NCI-H187 treated with DMSO at 0.1 percent for 48 hours (cell line): ENCODE results near the gene GARNL3.

Experiments
- DNase-seq: peaks from one replicate; lab custom pipeline; 2025; lab: John Stamatoyannopoulos, UW

GARNL3 gene

DNA sequence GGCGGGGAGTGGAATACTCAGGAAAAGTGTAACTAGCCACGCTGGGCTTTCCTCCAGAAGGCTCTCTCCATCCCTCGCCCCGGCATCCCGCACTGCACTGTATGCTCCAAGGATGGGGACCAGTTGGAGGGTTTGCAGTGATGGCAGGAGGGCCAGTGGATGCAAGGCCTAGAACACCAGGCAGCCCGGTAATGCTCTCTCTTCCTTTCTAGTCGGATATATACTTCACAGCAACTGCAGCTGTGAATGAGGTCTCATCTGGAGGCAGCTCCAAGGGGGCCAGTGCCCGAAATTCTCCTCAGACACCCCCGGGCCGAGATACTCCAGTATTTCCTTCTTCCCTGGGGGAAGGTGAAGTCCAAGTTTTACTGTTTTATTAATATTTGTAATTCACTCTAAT is 122.4 kb downstream of the GARNL3 start:
- DNase-seq, result no peak

DNA sequence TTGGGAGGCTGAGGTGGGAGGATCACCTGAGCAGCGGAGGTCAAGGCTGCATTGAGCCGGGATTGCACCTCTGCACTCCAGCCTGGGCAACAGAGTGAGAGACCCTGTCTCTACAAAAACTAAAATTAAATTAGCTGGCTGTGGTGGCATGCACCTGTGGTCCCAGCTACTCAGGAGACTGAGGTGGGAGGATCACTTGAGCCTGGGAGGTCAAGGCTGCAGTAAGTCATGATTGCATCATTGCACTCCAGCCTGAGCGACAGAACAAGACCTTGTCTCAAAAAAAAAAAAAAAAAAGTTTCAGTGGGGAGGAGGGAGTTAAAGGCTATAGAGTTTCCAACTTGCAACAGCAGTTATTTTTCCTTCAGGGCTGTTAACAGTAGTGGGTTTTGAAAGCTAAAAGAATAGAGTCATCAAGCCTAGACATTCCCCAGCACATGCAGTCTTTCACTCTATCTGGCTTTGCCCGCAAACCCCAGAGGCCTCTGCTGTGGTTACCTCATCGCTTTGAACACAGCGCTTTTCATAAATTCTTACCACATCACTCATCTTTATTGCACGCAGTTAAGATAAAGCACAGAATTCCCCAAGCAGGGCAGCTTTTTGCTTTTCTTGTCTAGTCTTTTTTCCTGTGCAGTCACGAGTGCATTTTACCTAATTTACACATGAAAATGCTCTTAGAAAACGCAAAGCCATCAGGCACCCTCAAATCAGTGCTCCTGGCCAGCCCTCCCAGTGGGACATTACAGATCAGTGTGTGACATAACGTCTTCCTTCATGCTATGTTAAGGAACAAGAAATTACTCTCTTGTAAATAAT is 123.7 kb downstream of the GARNL3 start:
- no peak for DNase-seq

DNA sequence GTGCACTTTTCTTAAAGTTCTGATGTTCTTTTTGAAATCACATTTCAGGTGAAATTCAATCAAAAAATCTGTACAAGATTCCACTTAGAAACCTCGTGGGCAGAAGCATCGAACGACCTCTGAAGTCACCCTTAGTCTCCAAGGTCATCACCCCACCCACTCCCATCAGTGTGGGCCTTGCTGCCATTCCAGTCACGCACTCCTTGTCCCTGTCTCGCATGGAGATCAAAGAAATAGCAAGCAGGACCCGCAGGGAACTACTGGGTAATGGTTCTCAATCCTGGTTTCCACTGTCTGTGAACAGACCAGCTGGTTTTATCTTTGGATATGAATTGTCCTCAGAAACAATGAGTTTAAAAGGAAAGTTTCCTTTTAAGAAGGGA is 124.3 kb downstream of the GARNL3 start:
- no peak for DNase-seq

DNA sequence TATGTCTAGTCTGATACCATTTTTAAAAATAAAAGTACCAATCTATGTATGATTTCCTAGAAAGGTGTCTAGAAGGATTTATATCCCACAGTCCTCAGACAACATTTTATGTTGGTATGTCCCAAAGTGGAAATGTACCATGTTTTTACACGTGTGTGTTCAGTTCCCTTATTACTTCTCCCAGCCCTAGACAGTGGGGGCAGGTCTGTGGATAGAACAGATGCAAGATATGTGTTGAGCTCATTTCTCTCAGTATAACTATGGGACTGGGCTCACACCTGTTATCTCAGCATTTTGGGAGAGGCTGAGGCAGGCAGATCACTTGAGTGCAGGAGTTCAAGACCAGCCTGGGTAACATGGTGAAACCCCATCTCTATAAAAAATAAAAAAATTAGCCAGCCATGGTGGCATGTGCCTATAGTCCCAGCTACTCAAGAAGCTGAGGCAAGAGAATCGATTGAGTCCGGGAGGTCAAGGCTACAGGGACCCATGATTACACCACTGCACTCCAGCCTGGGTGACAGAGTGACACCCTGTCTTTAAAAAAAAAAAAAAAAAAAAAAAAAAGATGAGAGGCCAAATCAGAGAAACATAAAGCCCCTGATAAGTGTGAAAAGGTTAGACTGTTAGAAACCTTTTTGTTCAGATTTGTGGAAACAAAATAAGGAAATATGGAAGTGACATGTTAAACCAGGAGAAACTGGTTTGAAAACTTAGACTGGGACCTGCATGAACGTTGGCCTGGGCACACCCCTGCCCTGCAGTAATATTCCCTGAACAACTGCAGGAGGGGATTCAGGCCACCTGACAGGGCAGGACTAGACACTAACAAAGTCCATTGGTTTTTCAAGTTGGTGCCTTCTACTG is 125.0 kb downstream of the GARNL3 start:
- DNase-seq, result no peak

DNA sequence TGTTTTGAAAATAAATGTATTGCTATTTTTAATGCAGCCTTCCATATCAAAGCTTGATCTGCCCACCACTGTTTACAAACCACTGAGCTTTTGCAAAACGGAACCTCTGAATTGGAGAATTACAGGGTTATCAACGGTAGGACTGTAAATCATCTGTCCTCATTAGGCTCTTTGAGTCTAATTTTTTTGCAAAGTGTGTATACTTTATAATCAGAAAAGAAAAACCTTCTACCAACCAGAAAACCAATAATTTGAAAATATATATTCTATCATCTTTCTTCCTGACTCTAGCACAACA is 125.6 kb downstream of the GARNL3 start:
- no peak for DNase-seq

DNA sequence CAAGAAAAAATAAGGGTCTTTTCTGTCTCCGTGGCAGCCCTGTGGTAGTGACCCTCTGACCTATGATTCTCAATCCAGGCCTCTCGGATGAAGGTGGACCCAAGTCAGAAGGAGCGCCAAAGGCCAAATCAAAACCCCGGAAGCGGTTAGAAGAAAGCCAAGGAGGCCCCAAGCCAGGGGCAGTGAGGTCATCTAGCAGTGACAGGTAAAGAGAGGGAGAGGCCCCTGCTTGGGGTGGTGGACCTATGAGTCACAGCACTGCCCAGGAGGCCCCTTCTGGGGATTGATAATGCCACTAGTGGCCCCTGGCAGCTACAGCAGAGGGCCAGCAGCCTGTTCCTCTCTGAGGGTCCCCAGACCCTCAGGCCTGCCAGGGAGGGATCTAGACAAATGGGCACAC is 126.0 kb downstream of the GARNL3 start:
- DNase-seq, result no peak

DNA sequence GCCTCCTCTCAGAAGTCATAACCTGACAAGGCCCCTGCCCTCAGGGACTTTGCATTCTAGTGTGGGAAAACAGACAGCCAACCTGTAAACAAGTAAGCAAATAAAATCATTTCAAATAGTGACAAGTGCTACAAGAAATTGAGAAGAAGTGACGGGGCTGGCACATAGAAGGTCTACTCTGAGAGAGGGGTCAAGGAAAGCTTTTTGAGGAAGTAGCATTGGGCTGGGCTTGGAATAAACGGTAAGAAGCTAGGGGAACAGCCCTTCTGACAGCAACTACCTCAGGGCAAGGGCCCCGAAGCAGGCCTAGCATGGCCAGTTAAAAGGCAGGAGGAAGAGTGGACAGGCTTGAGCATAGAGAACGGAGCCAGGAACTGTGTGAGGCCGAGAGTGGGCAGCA is 127.6 kb downstream of the GARNL3 start:
- DNase-seq, result no peak

DNA sequence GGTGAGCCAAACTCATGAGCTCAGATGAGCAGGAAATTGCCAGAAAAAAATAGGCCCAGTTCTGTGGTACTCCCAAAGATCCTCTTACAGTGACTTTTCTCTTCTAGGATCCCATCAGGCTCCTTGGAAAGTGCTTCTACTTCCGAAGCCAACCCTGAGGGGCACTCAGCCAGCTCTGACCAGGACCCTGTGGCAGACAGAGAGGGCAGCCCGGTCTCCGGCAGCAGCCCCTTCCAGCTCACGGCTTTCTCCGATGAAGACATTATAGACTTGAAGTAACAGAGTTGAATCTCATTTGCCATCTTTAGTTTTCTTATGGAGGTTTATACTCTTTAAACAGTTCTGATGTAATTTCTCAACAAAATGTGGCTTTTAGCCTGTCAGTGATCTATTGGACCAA is 128.4 kb downstream of the GARNL3 start:
- DNase-seq, result no peak

DNA sequence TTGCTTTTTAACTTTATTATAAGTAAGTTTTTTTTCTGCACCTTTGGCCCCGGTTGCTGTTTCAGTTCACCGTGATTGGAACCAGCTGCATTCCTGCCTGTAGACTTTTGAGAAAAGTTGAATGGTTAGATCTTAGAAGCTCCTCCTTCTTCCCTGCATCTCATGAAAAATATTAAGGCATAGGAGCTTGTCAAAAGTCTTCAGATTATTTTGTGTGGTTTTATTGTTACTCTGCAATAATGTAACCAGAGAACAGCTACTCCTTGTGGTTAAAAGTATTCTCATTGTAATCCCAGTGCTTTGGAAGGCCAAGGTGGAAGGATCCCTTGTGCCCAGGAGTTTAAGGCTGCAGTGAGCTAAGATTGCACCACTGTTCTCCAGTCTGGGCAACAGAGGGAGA is 129.1 kb downstream of the GARNL3 start:
- no peak for DNase-seq

DNA sequence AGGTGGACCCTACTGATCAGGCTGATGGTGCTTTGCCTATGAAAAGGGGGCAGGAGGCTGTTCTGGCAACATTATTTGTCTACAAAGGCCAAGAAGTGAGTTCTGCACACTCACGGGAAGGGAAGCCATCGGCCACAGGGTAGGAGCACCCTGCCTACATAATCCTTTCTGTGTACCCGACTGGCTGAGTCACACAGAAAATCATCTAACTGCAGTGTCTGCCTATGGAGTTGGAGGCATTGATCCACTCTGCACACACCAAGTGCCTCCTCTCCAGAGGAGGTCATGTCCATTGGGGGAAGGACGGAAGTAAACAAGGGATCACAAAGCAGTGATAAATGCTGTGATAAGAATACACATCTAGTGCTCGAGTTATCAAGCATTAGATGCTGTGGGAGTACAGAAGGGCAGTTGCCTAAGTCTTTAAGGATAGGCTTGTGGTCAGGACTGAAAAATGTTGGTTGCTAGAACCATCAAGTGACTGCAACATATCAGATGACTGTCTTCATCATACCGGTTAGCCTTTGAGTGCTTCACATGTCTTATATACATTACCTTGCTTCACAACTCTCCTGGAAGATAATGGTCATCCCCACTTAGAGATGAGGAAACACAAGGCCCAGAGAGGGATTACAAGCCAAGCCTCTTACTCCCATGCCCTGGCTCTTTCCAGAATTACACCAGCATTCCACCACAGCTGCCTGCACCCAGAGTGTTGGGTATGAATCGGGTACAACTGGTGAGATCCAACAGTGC is 131.1 kb downstream of the GARNL3 start:
- no peak for DNase-seq

DNA sequence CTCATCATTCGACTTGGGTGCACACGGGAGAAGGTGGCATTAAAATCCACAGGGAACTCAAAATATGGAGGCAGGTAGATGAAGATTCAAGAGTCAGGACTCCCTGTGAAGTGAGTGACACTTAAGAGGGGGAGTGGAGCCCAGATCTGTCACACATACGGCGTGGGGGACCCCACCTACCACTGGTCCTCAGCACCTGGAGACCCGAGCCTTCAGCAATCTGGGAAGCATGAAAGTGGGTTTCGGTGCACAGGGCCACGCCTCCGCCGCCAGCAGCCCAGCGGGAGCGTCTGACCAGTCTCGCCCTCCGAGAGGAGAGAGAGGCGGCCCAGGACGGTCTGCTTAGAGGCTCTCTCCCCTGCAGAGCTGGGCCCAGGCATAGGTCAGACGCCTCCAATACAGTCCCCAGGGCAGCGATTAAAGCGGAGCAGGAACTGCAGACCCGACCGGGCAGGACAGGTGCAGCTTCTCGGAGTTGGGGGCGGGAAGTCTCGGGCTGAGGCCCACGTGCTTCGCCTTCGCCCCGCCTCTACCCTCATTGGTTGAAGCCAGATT is 131.8 kb downstream of the GARNL3 start:
- DNase-seq, result no peak

DNA sequence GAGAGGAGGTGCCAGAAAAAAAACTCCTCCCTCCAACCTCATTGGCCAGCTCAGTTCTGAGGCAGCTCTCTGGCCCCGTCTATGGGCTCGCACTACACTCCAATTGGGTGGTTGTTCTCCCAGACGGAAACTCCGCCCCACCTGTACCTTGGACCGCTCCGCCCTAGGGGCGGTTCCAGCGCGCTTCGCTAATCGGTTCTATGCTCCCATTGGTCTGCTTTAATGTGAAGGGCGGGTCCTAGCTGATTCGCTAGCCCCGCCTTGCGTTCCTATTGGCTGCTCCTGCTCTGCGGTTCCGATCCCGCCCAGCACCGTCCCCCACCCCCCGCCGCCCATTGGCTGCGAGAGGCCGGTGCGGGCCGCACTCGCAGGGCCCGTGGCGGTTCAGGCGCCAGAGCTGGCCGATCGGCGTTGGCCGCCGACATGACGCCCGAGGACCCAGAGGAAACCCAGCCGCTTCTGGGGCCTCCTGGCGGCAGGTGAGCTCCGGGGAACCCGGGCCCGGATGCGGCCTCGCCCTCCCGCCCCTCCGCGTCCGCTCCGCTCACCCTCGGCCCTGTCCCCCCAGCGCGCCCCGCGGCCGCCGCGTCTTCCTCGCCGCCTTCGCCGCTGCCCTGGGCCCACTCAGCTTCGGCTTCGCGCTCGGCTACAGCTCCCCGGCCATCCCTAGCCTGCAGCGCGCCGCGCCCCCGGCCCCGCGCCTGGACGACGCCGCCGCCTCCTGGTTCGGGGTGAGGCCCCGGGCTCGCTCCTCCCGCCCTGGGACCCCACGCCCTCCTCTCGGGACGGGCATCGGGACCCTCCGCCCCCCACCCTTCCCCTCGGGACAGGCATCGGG is 132.5 kb downstream of the GARNL3 start, which contains the start of gene SLC2A8:
Gene SLC2A8 (plus strand): TSS at position 362 of the 838 bp plus-strand sequence. CDS start 62 bp downstream, at position 424.
- peak; percentile 92 for DNase-seq

DNA sequence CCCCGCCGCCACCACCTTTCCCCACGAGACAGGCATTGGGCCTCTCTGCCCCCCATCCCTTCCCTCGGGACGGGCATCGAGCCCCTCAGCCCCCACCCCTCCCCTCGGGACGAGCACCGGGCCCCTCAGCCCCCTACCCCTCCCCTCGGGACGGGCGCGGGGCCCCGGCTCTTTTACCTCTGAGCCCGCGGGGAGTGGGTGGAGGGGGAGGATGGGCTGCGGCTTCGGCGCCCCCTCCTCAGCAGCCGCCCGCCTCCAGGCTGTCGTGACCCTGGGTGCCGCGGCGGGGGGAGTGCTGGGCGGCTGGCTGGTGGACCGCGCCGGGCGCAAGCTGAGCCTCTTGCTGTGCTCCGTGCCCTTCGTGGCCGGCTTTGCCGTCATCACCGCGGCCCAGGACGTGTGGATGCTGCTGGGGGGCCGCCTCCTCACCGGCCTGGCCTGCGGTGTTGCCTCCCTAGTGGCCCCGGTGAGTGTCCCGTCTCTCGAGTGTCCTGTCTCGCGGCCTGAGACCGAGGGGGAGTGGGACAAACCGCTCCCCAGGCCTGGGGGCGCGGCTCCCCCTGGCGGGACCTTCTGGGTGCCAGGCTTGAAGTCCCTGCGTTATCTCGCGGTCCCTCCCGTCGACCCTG is 133.2 kb downstream of the GARNL3 start:
- no peak for DNase-seq

DNA sequence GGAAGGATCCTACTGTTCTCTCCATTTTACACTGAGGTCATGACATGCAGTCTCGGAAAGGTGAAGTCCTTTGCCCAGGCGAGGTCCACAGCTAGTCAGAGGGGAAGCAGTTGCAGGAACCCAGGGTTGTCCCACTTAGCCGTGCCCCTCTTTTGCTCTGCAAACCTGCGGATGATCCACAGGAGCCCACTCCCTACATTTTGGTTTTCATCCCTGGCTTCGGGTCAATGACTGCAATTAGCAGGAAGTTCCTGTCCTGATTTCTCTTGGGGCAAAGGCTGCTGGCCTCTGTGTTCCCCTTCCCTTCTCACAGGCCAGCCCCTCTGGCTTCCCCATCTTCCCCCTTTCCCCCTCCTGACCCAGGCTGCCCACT is 133.7 kb downstream of the GARNL3 start:
- DNase-seq, result no peak

DNA sequence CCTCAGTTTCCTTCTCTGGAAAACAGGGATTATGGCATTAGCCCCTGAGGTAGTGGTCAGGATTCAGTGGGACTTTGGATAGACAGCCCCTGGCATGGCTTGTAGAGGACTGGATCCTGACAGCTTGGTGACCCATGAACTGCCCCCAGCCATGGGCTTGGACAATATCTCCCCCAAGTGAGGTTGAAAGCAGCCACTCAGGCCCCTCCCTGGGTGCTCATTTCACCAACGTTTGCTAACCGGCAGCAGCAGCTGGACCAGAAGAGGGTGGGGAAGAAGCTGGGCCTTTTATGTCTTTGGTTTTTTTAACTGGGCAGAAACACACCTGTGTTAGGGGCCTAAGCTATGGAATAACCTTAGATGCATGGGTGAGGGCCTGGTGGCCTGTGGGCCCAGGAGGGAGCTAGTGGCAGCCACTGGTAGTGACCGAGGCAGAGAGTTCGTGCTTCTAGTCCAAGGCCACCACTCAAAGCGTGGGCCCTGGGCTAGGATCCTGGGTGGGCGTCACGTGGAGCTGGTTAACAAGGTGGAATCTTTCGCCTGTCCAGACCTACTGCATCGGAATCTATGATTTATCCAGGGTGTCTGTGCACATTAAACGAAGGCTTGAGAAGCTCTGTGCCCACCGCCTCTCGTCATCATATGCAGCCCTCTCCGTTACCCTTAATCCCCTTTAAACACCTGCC is 134.3 kb downstream of the GARNL3 start:
- DNase-seq, result no peak

DNA sequence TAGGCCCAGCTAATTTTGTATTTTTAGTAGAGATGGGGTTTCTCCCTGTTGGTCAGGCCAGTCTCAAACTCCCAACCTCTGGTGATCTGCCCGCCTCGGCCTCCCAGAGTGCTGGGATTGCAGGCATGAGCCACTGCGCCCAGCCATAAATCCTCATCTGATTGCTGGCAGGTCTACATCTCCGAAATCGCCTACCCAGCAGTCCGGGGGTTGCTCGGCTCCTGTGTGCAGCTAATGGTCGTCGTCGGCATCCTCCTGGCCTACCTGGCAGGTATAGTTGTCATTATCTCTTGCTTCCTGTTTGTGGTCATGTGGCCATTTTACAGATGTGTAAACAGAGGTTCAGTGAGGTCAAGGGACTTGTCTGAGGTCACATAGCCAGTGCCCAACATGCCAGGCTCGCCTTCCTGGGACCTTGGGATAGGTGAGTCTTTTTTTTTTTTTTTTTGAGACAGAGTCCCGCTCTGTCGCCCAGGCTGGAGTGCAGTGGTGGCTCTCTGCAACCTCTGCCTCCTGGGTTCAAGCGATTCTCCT is 135.2 kb downstream of the GARNL3 start:
- DNase-seq, result no peak

DNA sequence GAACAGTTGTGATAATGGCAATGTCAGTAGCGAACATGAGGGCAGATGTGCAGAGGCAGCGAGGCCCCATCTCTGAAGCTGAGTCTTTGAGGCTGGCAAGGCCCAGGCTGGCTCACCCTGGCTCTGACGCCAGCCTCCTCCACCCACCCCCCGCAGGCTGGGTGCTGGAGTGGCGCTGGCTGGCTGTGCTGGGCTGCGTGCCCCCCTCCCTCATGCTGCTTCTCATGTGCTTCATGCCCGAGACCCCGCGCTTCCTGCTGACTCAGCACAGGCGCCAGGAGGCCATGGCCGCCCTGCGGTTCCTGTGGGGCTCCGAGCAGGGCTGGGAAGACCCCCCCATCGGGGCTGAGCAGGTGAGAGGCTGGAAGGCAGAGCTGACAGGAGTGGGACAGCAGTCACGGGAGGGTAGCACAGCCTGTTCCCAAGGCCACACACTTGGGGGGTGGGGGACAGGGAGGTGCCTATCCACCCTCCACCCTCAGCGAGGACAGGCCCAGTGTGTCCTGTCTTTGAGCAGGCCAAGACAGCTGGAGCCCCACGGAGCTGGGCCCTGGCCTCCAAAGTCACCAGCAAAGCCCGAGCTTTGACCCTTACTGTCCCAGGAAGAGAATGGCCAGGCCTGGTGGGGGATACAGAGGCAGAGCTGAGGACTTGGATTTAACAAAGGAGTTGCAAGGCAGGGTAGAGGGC is 138.0 kb downstream of the GARNL3 start:
- DNase-seq, result no peak

DNA sequence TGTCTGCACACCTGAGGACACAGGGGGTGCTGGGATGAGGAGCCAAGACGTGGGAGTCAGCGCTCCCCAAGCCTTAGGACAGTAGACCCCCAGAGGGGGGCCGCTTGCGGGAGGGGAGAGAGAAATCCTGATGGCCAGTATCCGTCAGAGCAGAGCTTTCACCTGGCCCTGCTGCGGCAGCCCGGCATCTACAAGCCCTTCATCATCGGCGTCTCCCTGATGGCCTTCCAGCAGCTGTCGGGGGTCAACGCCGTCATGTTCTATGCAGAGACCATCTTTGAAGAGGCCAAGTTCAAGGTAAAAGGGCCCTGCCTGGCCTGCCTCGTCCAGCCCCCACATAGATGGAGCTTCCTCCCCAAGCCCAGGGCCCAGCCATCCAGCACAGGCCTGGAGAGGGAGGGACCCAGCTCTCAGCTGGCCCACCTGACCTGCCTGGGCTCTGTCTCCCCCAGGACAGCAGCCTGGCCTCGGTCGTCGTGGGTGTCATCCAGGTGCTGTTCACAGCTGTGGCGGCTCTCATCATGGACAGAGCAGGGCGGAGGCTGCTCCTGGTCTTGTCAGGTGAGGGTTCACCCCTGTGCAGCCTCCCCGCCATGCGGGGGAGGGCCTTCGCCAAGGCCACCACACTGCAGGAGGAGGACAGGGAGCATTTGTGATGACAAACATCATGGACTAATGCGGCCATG is 139.1 kb downstream of the GARNL3 start:
- DNase-seq, result no peak

DNA sequence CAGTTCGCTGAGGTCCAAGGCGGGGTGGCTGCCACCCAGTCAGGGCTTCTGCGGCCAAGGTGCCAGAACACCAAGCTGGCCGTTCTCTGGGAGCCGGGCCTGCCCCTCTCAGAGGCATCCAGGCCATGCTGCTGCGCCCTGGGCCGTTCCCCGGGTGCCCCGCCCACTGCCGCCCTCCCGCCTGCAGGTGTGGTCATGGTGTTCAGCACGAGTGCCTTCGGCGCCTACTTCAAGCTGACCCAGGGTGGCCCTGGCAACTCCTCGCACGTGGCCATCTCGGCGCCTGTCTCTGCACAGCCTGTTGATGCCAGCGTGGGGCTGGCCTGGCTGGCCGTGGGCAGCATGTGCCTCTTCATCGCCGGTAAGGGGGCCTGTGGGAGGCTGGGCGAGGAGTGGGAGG is 140.1 kb downstream of the GARNL3 start:
- DNase-seq, result no peak
